Stomach (tissue), 9 donors: ENCODE data around the gene TNF. TPM values are rescaled to one million over a fixed set of nuclear protein-coding genes. Genes with fewer than 3 reads are reported as not detected.

Experiments used
- DNase-seq, 2 donors: peaks; one replicate each; pipeline versions ENCODE4 v3.0.0 to v3.0.0-alpha.2; 2013 to 2019
- H3K27ac ChIP-seq, 5 donors: fragments of 200-600 bp in 4 of 5; sonication (generic) in 4 of 5; one replicate each; pipeline ENCODE4 v1.5.1; 2013 to 2019; ENCODE audit warnings: mild to moderate bottlenecking in 1 of 5, moderate library complexity in 1 of 5
- H3K27me3 ChIP-seq, 3 donors: fragments of 200-600 bp; sonication (generic); one replicate each; pipeline ENCODE4 v1.5.1; 2017 to 2019; ENCODE audit warnings: mixed run types in 1 of 3
- H3K36me3 ChIP-seq, 4 donors: fragments of 200-600 bp; sonication (generic); 1 replicate in 3 of 4; 2 replicates in 1 of 4; pipeline ENCODE4 v1.5.1; 2016 to 2019
- H3K4me1 ChIP-seq, 4 donors: fragments of 200-600 bp; sonication (generic); one replicate each; pipeline ENCODE4 v1.5.1; 2016 to 2019
- H3K4me3 ChIP-seq, 4 donors: fragments of 200-600 bp; sonication (generic) in 3 of 4; one replicate each; pipeline ENCODE4 v1.5.1; 2016 to 2019; ENCODE audit warnings: mild to moderate bottlenecking in 1 of 4
- H3K9me3 ChIP-seq, 4 donors: fragments of 200-600 bp; sonication (generic); one replicate each; pipeline ENCODE4 v1.5.1; 2016 to 2019
- EP300 ChIP-seq: sonication (generic); formaldehyde crosslinking; IDR thresholded peaks from one replicate; pipeline ENCODE4 v1.6.1; 2017; ENCODE audit warnings: antibody characterized with exemption
- POLR2A ChIP-seq, 4 donors: fragments of 450-650 bp; IDR thresholded peaks; one replicate each; pipeline ENCODE4 v1.6.1; 2016; ENCODE audit warnings: antibody characterized with exemption in 4 of 4, control low read depth in 2 of 4, mild to moderate bottlenecking in 1 of 4, moderate library complexity in 1 of 4
- POLR2AphosphoS5 ChIP-seq, 3 donors: sonication (generic); formaldehyde crosslinking; IDR thresholded peaks; one replicate each; pipeline ENCODE4 v1.6.1; 2016; ENCODE audit warnings: antibody characterized with exemption in 3 of 3
- WGBS, 5 donors: extraction: QIAGEN DNeasy Blood & Tissue Kit in 3 of 5; methylation state at CpG; one replicate each; pipeline versions ENCODE4 v1.1.5 to v1.1.7; 2013 to 2018; 5-methylcytosine and 5-hydroxymethylcytosine counted together
- intact Hi-C: fragments of 100-400 bp; cut with DNase I; formaldehyde crosslinking; loops from one replicate; pipeline ENCODE4 v1.15.1; 2023; ENCODE audit warnings: low total_unique reads
- polyA plus RNA-seq, 3 donors: library from polyadenylated mRNA; stranded (reverse); fragments of 200-250 nt; gene quantifications; one replicate each; pipeline ENCODE4 v1.2.3, GENCODE V29; 2013
- total RNA-seq, 5 donors: library from RNA; depleted of rRNA; stranded (reverse); fragments of >200 nt; gene quantifications; one replicate each; pipeline versions ENCODE4 v1.1.0 to v1.2.3, GENCODE V29; 2014 to 2016
- TF ChIP-seq, protein P1 (sequence below), 7 experiments: fragments of 450-650 bp in 4 of 7; fragments of 200-600 bp in 3 of 7; sonication (generic) in 3 of 7; IDR thresholded peaks; one replicate each; pipeline ENCODE4 v1.5.1; 2016 to 2019; ENCODE audit warnings: antibody characterized with exemption in 7 of 7, control low read depth in 2 of 7, mild to moderate bottlenecking in 1 of 7
- donor health status: healthy with polysubstance abuse.
- donor health status: Bipolar disorder and iron deficiency.
- donor health status: healthy.

Gene TNF
- total and polyA plus RNA-seq, 8 donors: 0.28 to 0.58 (median 0.31) TPM; not detected in 5

DNA sequence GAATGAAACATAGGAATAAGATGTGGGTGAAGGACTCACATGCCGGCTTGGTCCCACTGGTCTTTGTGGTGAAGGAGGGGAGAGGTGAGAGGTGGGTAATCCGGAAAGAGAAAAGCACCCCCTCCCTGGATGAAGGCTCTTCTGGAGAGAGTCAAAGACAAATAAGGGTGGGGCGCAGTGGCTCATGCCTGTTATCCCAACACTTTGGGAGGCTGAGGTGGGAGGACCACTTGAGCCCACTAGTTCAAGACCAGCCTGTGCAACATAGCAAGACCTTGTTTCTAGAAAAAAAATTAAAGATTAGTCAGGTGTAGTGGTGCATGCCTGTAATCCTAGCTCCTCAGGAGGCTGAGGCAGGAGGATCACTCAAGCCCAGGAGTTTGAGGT, 3.7 kb downstream of the TNF start:
- no peaks in the 10 kb centered on the region for H3K9me3 ChIP-seq
- peaks cover 9 to 45% (median 19%) of the 10 kb centered on the region in 4 donors for H3K4me1 ChIP-seq
- TF ChIP-seq EP300 (no peak), POLR2A (IDR thresholded peaks at IDR 0.05) (no peak), POLR2AphosphoS5 (IDR thresholded peaks at IDR 0.05) (no peak)
- TF ChIP-seq, protein P1, sequence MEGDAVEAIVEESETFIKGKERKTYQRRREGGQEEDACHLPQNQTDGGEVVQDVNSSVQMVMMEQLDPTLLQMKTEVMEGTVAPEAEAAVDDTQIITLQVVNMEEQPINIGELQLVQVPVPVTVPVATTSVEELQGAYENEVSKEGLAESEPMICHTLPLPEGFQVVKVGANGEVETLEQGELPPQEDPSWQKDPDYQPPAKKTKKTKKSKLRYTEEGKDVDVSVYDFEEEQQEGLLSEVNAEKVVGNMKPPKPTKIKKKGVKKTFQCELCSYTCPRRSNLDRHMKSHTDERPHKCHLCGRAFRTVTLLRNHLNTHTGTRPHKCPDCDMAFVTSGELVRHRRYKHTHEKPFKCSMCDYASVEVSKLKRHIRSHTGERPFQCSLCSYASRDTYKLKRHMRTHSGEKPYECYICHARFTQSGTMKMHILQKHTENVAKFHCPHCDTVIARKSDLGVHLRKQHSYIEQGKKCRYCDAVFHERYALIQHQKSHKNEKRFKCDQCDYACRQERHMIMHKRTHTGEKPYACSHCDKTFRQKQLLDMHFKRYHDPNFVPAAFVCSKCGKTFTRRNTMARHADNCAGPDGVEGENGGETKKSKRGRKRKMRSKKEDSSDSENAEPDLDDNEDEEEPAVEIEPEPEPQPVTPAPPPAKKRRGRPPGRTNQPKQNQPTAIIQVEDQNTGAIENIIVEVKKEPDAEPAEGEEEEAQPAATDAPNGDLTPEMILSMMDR (IDR thresholded peaks at IDR 0.05): no peak
- DNase-seq: no peak
- H3K27ac ChIP-seq: no peak overlapping the region
- 78 to 86% (median 80%) methylated on average over 3 of the region's 3 CpGs for WGBS, 5 donors
- no peak overlapping the region for H3K4me3 ChIP-seq
- H3K27me3 ChIP-seq: no peaks in the 10 kb centered on the region
- intact Hi-C loops: no loop called here
- no peaks in the 10 kb centered on the region for H3K36me3 ChIP-seq

- Histone ChIP-seq H3K36me3 (no peaks in the 10 kb centered on the region), H3K4me3 (peak overlapping the region in 3 of 4 donors; percentile 65 to 76 (median 74)), H3K27ac (peak overlapping the region in 3 of 5 donors; percentile 86 to 89 (median 89)), H3K27me3 (no peaks in the 10 kb centered on the region), H3K4me1 (peaks cover 9 to 49% (median 19%) of the 10 kb centered on the region in 4 donors), H3K9me3 (no peaks in the 10 kb centered on the region)
- intact Hi-C loops: no loop called here
- TF ChIP-seq EP300 (no peak), POLR2AphosphoS5 (IDR thresholded peaks at IDR 0.05) (no peak), POLR2A (IDR thresholded peaks at IDR 0.05) (no peak)
- TF ChIP-seq, protein P1 (IDR thresholded peaks at IDR 0.05): no peak
- DNase-seq: no peak
- 87 to 93% (median 91%) methylated on average over 8 of the region's 8 CpGs for WGBS, 5 donors
Measured at GRCh38 chr6:31579546-31580437, 4.4 kb downstream of the TNF start.

DNA sequence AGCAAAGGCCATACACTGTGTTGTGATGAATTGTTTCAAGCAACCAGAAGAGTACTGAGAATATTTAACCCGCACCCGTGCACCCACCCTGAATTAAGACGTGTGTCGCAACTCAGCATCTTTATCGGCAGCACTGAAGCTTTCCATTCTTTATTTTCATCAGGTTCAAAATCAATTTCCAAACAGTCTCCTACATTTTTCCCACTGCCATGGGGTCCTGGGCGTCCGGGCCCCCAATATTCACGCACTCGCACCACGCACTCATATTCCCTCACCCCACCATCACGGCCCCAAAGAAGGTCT, 5.0 kb downstream of the TNF start:
- TF ChIP-seq, protein P1 (IDR thresholded peaks at IDR 0.05): no peak
- no peak for TF ChIP-seq POLR2AphosphoS5 (IDR thresholded peaks at IDR 0.05)
- no peak for TF ChIP-seq EP300
- TF ChIP-seq POLR2A (IDR thresholded peaks at IDR 0.05): no peak
- DNase-seq: no peak
- Histone ChIP-seq H3K27me3 (no peaks in the 10 kb centered on the region), H3K36me3 (no peaks in the 10 kb centered on the region), H3K9me3 (no peaks in the 10 kb centered on the region), H3K4me3 (peak overlapping the region; percentile 65 to 76 (median 72)), H3K4me1 (peaks cover 9 to 50% (median 19%) of the 10 kb centered on the region in 4 donors), H3K27ac (peak overlapping the region; percentile 25 to 89 (median 86))
- 35 to 45% (median 42%) methylated on average over 11 of the region's 11 CpGs for WGBS, 5 donors
- intact Hi-C loops: no loop called here

GRCh38 chr6:31580807-31581433, 5.6 kb downstream of the TNF start:
- no peaks in the 10 kb centered on the region for H3K9me3 ChIP-seq
- H3K36me3 ChIP-seq: no peaks in the 10 kb centered on the region
- intact Hi-C loops: no loop called here
- peak; percentile 89 to 95 for DNase-seq
- WGBS, 5 donors: 0 to 2% (median 1%) methylated on average over 42 to 62 of the region's 62 CpGs
- peak; percentile 42 to 48 (median 45) for TF ChIP-seq POLR2AphosphoS5 (IDR thresholded peaks at IDR 0.05)
- TF ChIP-seq, protein P1 (IDR thresholded peaks at IDR 0.05): peak in 6 of 7 experiments; percentile 53 to 99 (median 92)
- no peak for TF ChIP-seq EP300
- no peak for TF ChIP-seq POLR2A (IDR thresholded peaks at IDR 0.05)
- H3K27ac ChIP-seq: peak overlapping the region; percentile 60 to 89 (median 86)
- H3K4me3 ChIP-seq: peak overlapping the region; percentile 65 to 76 (median 72)
- H3K27me3 ChIP-seq: no peaks in the 10 kb centered on the region
- peaks cover 9 to 54% (median 21%) of the 10 kb centered on the region in 4 donors for H3K4me1 ChIP-seq
